ENCODE data around the gene ACAD8. TPM values are rescaled to one million over a fixed set of nuclear protein-coding genes. Genes with fewer than 3 reads are reported as not detected.

Gene ACAD8
- total and polyA plus RNA-seq, 2 of the 8 experiments (the other 6 are each of a cell fraction or from before 2014, with no cell fraction given): 45.8 to 52.7 TPM

Other genes with a start within 250 kb of the ACAD8 start
- 40.3 and 42.8 TPM in 2 replicates for gene JAM3, start 184.5 kb upstream of the ACAD8 start, total RNA-seq (2021; fragmentation: NEBNext Ultra II Directional; extraction: Animal tissue kit (Norgen Biotek cat#: 25700))
- 17.8 and 19.6 TPM in 2 replicates for gene JAM3, start 184.5 kb upstream of the ACAD8 start, polyA plus RNA-seq (2011; rRNA removed)
- 50.3 and 55.2 TPM in 2 replicates for gene NCAPD3, start 29.6 kb upstream of the ACAD8 start, total RNA-seq (2021; fragmentation: NEBNext Ultra II Directional; extraction: Animal tissue kit (Norgen Biotek cat#: 25700))
- 26.5 and 27.1 TPM in 2 replicates for gene NCAPD3, start 29.6 kb upstream of the ACAD8 start, polyA plus RNA-seq (2011; rRNA removed)
- 26.8 and 27.0 TPM in 2 replicates for gene VPS26B, start 28.9 kb upstream of the ACAD8 start, total RNA-seq (2021; fragmentation: NEBNext Ultra II Directional; extraction: Animal tissue kit (Norgen Biotek cat#: 25700))
- gene VPS26B, start 28.9 kb upstream of the ACAD8 start, polyA plus RNA-seq (2011; rRNA removed): 18.3 and 19.6 TPM in 2 replicates
- 95.1 and 95.4 TPM in 2 replicates for gene THYN1, start 216 bp upstream of the ACAD8 start, total RNA-seq (2021; fragmentation: NEBNext Ultra II Directional; extraction: Animal tissue kit (Norgen Biotek cat#: 25700))
- gene THYN1, start 216 bp upstream of the ACAD8 start, polyA plus RNA-seq (2011; rRNA removed): 41.3 and 77.3 TPM in 2 replicates
- gene GLB1L3, start 22.8 kb downstream of the ACAD8 start, total RNA-seq (2021; fragmentation: NEBNext Ultra II Directional; extraction: Animal tissue kit (Norgen Biotek cat#: 25700)): 32.6 and 33.2 TPM in 2 replicates
- 14.9 and 19.7 TPM in 2 replicates for gene GLB1L3, start 22.8 kb downstream of the ACAD8 start, polyA plus RNA-seq (2011; rRNA removed)
- gene GLB1L2, start 78.4 kb downstream of the ACAD8 start, total RNA-seq (2021; fragmentation: NEBNext Ultra II Directional; extraction: Animal tissue kit (Norgen Biotek cat#: 25700)): 7.9 and 8.0 TPM in 2 replicates
- gene GLB1L2, start 78.4 kb downstream of the ACAD8 start, polyA plus RNA-seq (2011; rRNA removed): 4.4 and 5.7 TPM in 2 replicates
- gene B3GAT1, start 158.7 kb downstream of the ACAD8 start, total RNA-seq (2021; fragmentation: NEBNext Ultra II Directional; extraction: Animal tissue kit (Norgen Biotek cat#: 25700)): 32.4 and 35.0 TPM in 2 replicates
- 19.7 and 27.0 TPM in 2 replicates for gene B3GAT1, start 158.7 kb downstream of the ACAD8 start, polyA plus RNA-seq (2011; rRNA removed)

Data from H1 (cell line).